Muscle of leg (tissue), 16 donors: ENCODE results near the gene DOC2B. TPM values are rescaled to one million over a fixed set of nuclear protein-coding genes. Genes with fewer than 3 reads are reported as not detected.

ENCODE experiments used
- DNase-seq: peaks from one replicate; pipeline ENCODE4 v3.0.0; 2013
- H3K27ac ChIP-seq: one replicate; pipeline ENCODE4 v1.5.1; 2013; ENCODE audit warnings: mild to moderate bottlenecking, low read length, control low read depth
- H3K27me3 ChIP-seq: one replicate; pipeline ENCODE4 v1.6.1; 2013; ENCODE audit warnings: low read length; ENCODE audit not compliant: control insufficient read depth, insufficient read depth
- H3K36me3 ChIP-seq: one replicate; pipeline ENCODE4 v1.6.1; 2013; ENCODE audit warnings: low read length; ENCODE audit not compliant: control insufficient read depth, insufficient read depth
- H3K4me1 ChIP-seq: one replicate; pipeline ENCODE4 v1.6.1; 2013; ENCODE audit warnings: low read length; ENCODE audit not compliant: control insufficient read depth, insufficient read depth
- H3K4me3 ChIP-seq: one replicate; pipeline ENCODE4 v1.5.1; 2013; ENCODE audit warnings: low read length, control low read depth
- H3K9me3 ChIP-seq: replicated peaks from 2 replicates; pipeline ENCODE4 v1.6.1; 2013; ENCODE audit warnings: low read depth, low read length; ENCODE audit not compliant: control insufficient read depth
- WGBS: methylation state at CpG from one replicate; pipeline ENCODE4 v1.1.5; 2013; ENCODE audit warnings: missing lambda C conversion rate; ENCODE audit not compliant: insufficient coverage; 5-methylcytosine and 5-hydroxymethylcytosine counted together
- long read RNA-seq, 11 donors: transcript quantifications; one replicate each; lab custom pipeline, GENCODE V29; 2026
- polyA plus RNA-seq, 8 donors: library from polyadenylated mRNA; unstranded; fragments of 120-200 nt; gene quantifications; one replicate each; pipeline versions ENCODE4 v1.2.1 to v1.2.3, GENCODE V29; 2013; ENCODE audit warnings: inconsistent platforms in 1 of 8, low replicate concordance in 1 of 8; ENCODE audit not compliant: insufficient read length in 8 of 8, insufficient read depth in 1 of 8
- total RNA-seq: library from RNA; stranded (reverse); fragments of 120-200 nt; gene quantifications from one replicate; pipeline ENCODE4 v1.2.4, GENCODE V29; 2013

Gene DOC2B
- total RNA-seq: 2.4 TPM
- 1 to 10 TPM; 2.8 to 6.5 (median 4.6) TPM for polyA plus RNA-seq
- long read RNA-seq, donor 1: 0 reads
- long read RNA-seq, donor 2: 0 reads
- long read RNA-seq, donor 3: 0 reads
- long read RNA-seq, donor 4, full-length matches to known transcripts: 3 of 3 reads
- long read RNA-seq, donor 4, partial matches to known transcripts: 0 of 3 reads
- long read RNA-seq, donor 4, other reads (novel, unspliced or antisense): 0 of 3 reads
- long read RNA-seq, donor 5, full-length matches to known transcripts: 1 of 1 reads
- long read RNA-seq, donor 5, partial matches to known transcripts: 0 of 1 reads
- long read RNA-seq, donor 5, other reads (novel, unspliced or antisense): 0 of 1 reads
- long read RNA-seq, donor 6, full-length matches to known transcripts: 1 of 1 reads
- long read RNA-seq, donor 6, partial matches to known transcripts: 0 of 1 reads
- long read RNA-seq, donor 6, other reads (novel, unspliced or antisense): 0 of 1 reads
- long read RNA-seq, donor 7, full-length matches to known transcripts: 2 of 2 reads
- long read RNA-seq, donor 7, partial matches to known transcripts: 0 of 2 reads
- long read RNA-seq, donor 7, other reads (novel, unspliced or antisense): 0 of 2 reads
- long read RNA-seq, donor 8: 0 reads
- long read RNA-seq, donor 9: 0 reads
- long read RNA-seq, donor 10: 0 reads
- long read RNA-seq, donor 11: 0 reads

- H3K9me3 ChIP-seq: no peaks in the 10 kb centered on the region
- H3K27ac ChIP-seq: no peak within 1 kb of the TSS
- whole genome bisulfite sequencing: 2% methylated on average over 120 of the region's 120 CpGs
- peak; percentile 66 for DNase-seq
- no peaks in the 10 kb centered on the region for H3K36me3 ChIP-seq
- H3K27me3 ChIP-seq: peaks cover 60% of the 10 kb centered on the region
- peaks cover 34% of the 10 kb centered on the region for H3K4me1 ChIP-seq
- peak within 1 kb of the TSS; percentile 28 for H3K4me3 ChIP-seq
Observed at GRCh38 chr17:181245-182049, at the start of gene DOC2B. Gene DOC2B, minus strand, starts transcription at chr17:181650. Its CDS starts 171 bp downstream, at chr17:181479.

- whole genome bisulfite sequencing: 96% methylated on average over 3 of the region's 7 CpGs
- no peaks in the 10 kb centered on the region for H3K36me3 ChIP-seq
- no peaks in the 10 kb centered on the region for H3K9me3 ChIP-seq
- H3K4me3 ChIP-seq: no peak overlapping the region
- H3K27me3 ChIP-seq: no peaks in the 10 kb centered on the region
- no peak overlapping the region for H3K27ac ChIP-seq
- no peak for DNase-seq
- H3K4me1 ChIP-seq: peaks cover 70% of the 10 kb centered on the region
Observed at GRCh38 chr17:230395-230770, 48.9 kb upstream of the DOC2B start.

GRCh38 chr17:229709-230394 lies 48.4 kb upstream of the DOC2B start:
- WGBS: 96% methylated on average over 4 of the region's 15 CpGs
- Histone ChIP-seq H3K27ac (peak overlapping the region; percentile 15), H3K4me3 (no peak overlapping the region), H3K4me1 (peaks cover 68% of the 10 kb centered on the region), H3K36me3 (no peaks in the 10 kb centered on the region), H3K9me3 (no peaks in the 10 kb centered on the region), H3K27me3 (no peaks in the 10 kb centered on the region)
- DNase-seq: no peak

GRCh38 chr17:228951-229708 lies 47.7 kb upstream of the DOC2B start:
- peak; percentile 71 for DNase-seq
- 59% methylated on average over 6 of the region's 8 CpGs for WGBS
- Histone ChIP-seq H3K27ac (peak overlapping the region; percentile 53), H3K27me3 (no peaks in the 10 kb centered on the region), H3K4me1 (peaks cover 63% of the 10 kb centered on the region), H3K36me3 (no peaks in the 10 kb centered on the region), H3K4me3 (no peak overlapping the region), H3K9me3 (no peaks in the 10 kb centered on the region)

GRCh38 chr17:227946-228615 lies 46.6 kb upstream of the DOC2B start:
- Histone ChIP-seq H3K27me3 (peaks cover 2% of the 10 kb centered on the region), H3K27ac (peak overlapping the region; percentile 86), H3K36me3 (no peaks in the 10 kb centered on the region), H3K4me1 (peaks cover 57% of the 10 kb centered on the region), H3K4me3 (no peak overlapping the region), H3K9me3 (no peaks in the 10 kb centered on the region)
- no peak for DNase-seq
- WGBS: 67% methylated on average over 15 of the region's 19 CpGs

- Histone ChIP-seq H3K4me3 (no peak overlapping the region), H3K9me3 (no peaks in the 10 kb centered on the region), H3K4me1 (peaks cover 52% of the 10 kb centered on the region), H3K27me3 (peaks cover 2% of the 10 kb centered on the region), H3K36me3 (no peaks in the 10 kb centered on the region), H3K27ac (peak overlapping the region; percentile 86)
- peak; percentile 86 for DNase-seq
- 30% methylated on average over 12 of the region's 15 CpGs for WGBS
Observed at GRCh38 chr17:227078-227945, 45.9 kb upstream of the DOC2B start.

GRCh38 chr17:226108-227077 lies 44.9 kb upstream of the DOC2B start:
- H3K9me3 ChIP-seq: no peaks in the 10 kb centered on the region
- peaks cover 48% of the 10 kb centered on the region for H3K4me1 ChIP-seq
- WGBS: 48% methylated on average over 16 of the region's 24 CpGs
- peak overlapping the region; percentile 86 for H3K27ac ChIP-seq
- no peaks in the 10 kb centered on the region for H3K36me3 ChIP-seq
- no peak overlapping the region for H3K4me3 ChIP-seq
- peaks cover 2% of the 10 kb centered on the region for H3K27me3 ChIP-seq
- peak; percentile 47 for DNase-seq
